Activated CD4-positive, alpha-beta memory T cell treated with anti-CD3 and anti-CD28 coated beads for 36 hours (primary cell): Measurements from ENCODE around the gene MYO16. TPM values are rescaled to one million over a fixed set of nuclear protein-coding genes. Genes with fewer than 3 reads are reported as not detected.

Experiments
- CTCF ChIA-PET: fragments of 350-600 bp; sonication (Branson Sonifier 250); formaldehyde crosslinking; loops from one replicate; lab custom pipeline; 2021; ENCODE audit warnings: antibody characterized with exemption, inconsistent platforms; lab: Charles Lee
- POLR2A ChIA-PET: fragments of 350-600 bp; sonication (Branson Sonifier 250); formaldehyde crosslinking; loops from one replicate; lab custom pipeline; 2021; ENCODE audit warnings: antibody characterized with exemption; lab: Charles Lee
- DNase-seq: peaks from one replicate; pipeline ENCODE4 v3.0.0-alpha.2; 2020
- H3K27ac Mint-ChIP-seq: one replicate; pipeline ENCODE4 v1.8.0; 2021; ENCODE audit warnings: mixed read lengths
- H3K27me3 Mint-ChIP-seq: one replicate; pipeline ENCODE4 v1.8.0; 2021; ENCODE audit warnings: mixed read lengths
- H3K36me3 Mint-ChIP-seq: one replicate; pipeline ENCODE4 v1.8.0; 2021; ENCODE audit warnings: mixed read lengths
- H3K4me1 Mint-ChIP-seq: one replicate; pipeline ENCODE4 v1.8.0; 2021; ENCODE audit warnings: low read depth, mixed read lengths
- H3K4me3 Mint-ChIP-seq: one replicate; pipeline ENCODE4 v1.8.0; 2021; ENCODE audit warnings: mild to moderate bottlenecking, mixed read lengths
- H3K9me3 Mint-ChIP-seq: one replicate; pipeline ENCODE4 v1.8.0; 2021; ENCODE audit warnings: mixed read lengths
- intact Hi-C: fragments of 100-400 bp; cut with micrococcal nuclease; formaldehyde crosslinking; loops from one replicate; pipeline ENCODE4 v1.15.1; 2023
- total RNA-seq, 2 experiments: library from RNA; stranded (reverse); gene quantifications; one replicate each; pipeline ENCODE4 v1.2.3, GENCODE V29; 2021

MYO16 gene
- total RNA-seq, 2 experiments from 2014 or later, result 0.07 to 0.10 TPM

GRCh38 chr13:109160887-109161669 is 531.7 kb downstream of the MYO16 start:
- no peak overlapping the region for H3K4me3 Mint-ChIP-seq
- no peaks in the 10 kb centered on the region for H3K9me3 Mint-ChIP-seq
- intact Hi-C loops, result loop anchor here (5.0 kb wide), 2 partner anchors 626 to 976 kb away; partner anchors contain the start of gene IRS2
- ChIA-PET CTCF (no interaction called here), POLR2A (no interaction called here)
- DNase-seq, result no peak
- no peaks in the 10 kb centered on the region for H3K36me3 Mint-ChIP-seq
- no peak overlapping the region for H3K27ac Mint-ChIP-seq
- H3K27me3 Mint-ChIP-seq, result peaks cover 1% of the 10 kb centered on the region
- H3K4me1 Mint-ChIP-seq, result peaks cover 8% of the 10 kb centered on the region

- CTCF ChIA-PET, result no interaction called here
- no peaks in the 10 kb centered on the region for H3K36me3 Mint-ChIP-seq
- POLR2A ChIA-PET, result no interaction called here
These were observed 533.0 kb downstream of the MYO16 start for GRCh38 chr13:109162248-109163036.

GRCh38 chr13:109163037-109163379 is 533.6 kb downstream of the MYO16 start:
- H3K4me1 Mint-ChIP-seq, result peaks cover 8% of the 10 kb centered on the region
- no peak for DNase-seq
- H3K27me3 Mint-ChIP-seq, result peaks cover 1% of the 10 kb centered on the region
- CTCF ChIA-PET, result no interaction called here
- H3K4me3 Mint-ChIP-seq, result no peak overlapping the region
- no peaks in the 10 kb centered on the region for H3K36me3 Mint-ChIP-seq
- H3K27ac Mint-ChIP-seq, result no peak overlapping the region
- intact Hi-C loops, result loop anchor here (2.0 to 5.0 kb wide), 3 partner anchors 46 to 974 kb away; partner anchors contain the start of gene IRS2
- no peaks in the 10 kb centered on the region for H3K9me3 Mint-ChIP-seq
- POLR2A ChIA-PET, result no interaction called here

More at GRCh38 chr13:109162248-109163036, 533.0 kb downstream of the MYO16 start:
- Mint-ChIP-seq H3K27me3 (peaks cover 1% of the 10 kb centered on the region), H3K4me3 (no peak overlapping the region), H3K27ac (no peak overlapping the region), H3K9me3 (no peaks in the 10 kb centered on the region), H3K4me1 (peaks cover 8% of the 10 kb centered on the region)
- peak; percentile 70 for DNase-seq
- intact Hi-C loops, result loop anchor here (2.0 to 5.0 kb wide), 3 partner anchors 46 to 975 kb away; partner anchors contain the start of gene IRS2

GRCh38 chr13:109165417-109165904 is 536.0 kb downstream of the MYO16 start:
- no peak overlapping the region for H3K27ac Mint-ChIP-seq
- H3K9me3 Mint-ChIP-seq, result no peaks in the 10 kb centered on the region
- peaks cover 8% of the 10 kb centered on the region for H3K4me1 Mint-ChIP-seq
- H3K4me3 Mint-ChIP-seq, result no peak overlapping the region
- intact Hi-C loops, result no loop called here
- CTCF ChIA-PET, result no interaction called here
- no peaks in the 10 kb centered on the region for H3K36me3 Mint-ChIP-seq
- DNase-seq, result no peak
- H3K27me3 Mint-ChIP-seq, result no peaks in the 10 kb centered on the region
- POLR2A ChIA-PET, result no interaction called here

GRCh38 chr13:109166804-109167203 is 537.4 kb downstream of the MYO16 start:
- no peak for DNase-seq

GRCh38 chr13:109172136-109172535 is 542.7 kb downstream of the MYO16 start:
- Mint-ChIP-seq H3K36me3 (no peaks in the 10 kb centered on the region), H3K4me1 (no peaks in the 10 kb centered on the region), H3K4me3 (no peak overlapping the region), H3K27ac (no peak overlapping the region), H3K27me3 (no peaks in the 10 kb centered on the region), H3K9me3 (no peaks in the 10 kb centered on the region)
- ChIA-PET CTCF (no interaction called here), POLR2A (no interaction called here)
- DNase-seq, result no peak
- intact Hi-C loops, result no loop called here

More at GRCh38 chr13:109166804-109167203, 537.4 kb downstream of the MYO16 start:
- Mint-ChIP-seq H3K27ac (no peak overlapping the region), H3K4me3 (no peak overlapping the region), H3K27me3 (no peaks in the 10 kb centered on the region), H3K36me3 (no peaks in the 10 kb centered on the region), H3K4me1 (peaks cover 6% of the 10 kb centered on the region), H3K9me3 (no peaks in the 10 kb centered on the region)
- ChIA-PET POLR2A (no interaction called here), CTCF (no interaction called here)
- intact Hi-C loops, result no loop called here

GRCh38 chr13:109175666-109176065 is 546.3 kb downstream of the MYO16 start:
- no peak overlapping the region for H3K4me3 Mint-ChIP-seq
- H3K36me3 Mint-ChIP-seq, result no peaks in the 10 kb centered on the region
- H3K27ac Mint-ChIP-seq, result no peak overlapping the region
- H3K9me3 Mint-ChIP-seq, result no peaks in the 10 kb centered on the region
- H3K4me1 Mint-ChIP-seq, result no peaks in the 10 kb centered on the region
- ChIA-PET POLR2A (no interaction called here), CTCF (no interaction called here)
- intact Hi-C loops, result no loop called here
- no peak for DNase-seq
- no peaks in the 10 kb centered on the region for H3K27me3 Mint-ChIP-seq

GRCh38 chr13:109180905-109181425 is 551.6 kb downstream of the MYO16 start:
- DNase-seq, result no peak
- H3K4me3 Mint-ChIP-seq, result no peak overlapping the region
- CTCF ChIA-PET, result no interaction called here
- H3K27ac Mint-ChIP-seq, result no peak overlapping the region
- H3K4me1 Mint-ChIP-seq, result no peaks in the 10 kb centered on the region
- intact Hi-C loops, result no loop called here
- POLR2A ChIA-PET, result no interaction called here
- H3K27me3 Mint-ChIP-seq, result peaks cover 1% of the 10 kb centered on the region
- H3K9me3 Mint-ChIP-seq, result no peaks in the 10 kb centered on the region
- peaks cover 3% of the 10 kb centered on the region for H3K36me3 Mint-ChIP-seq

GRCh38 chr13:109182777-109183465 is 553.5 kb downstream of the MYO16 start:
- no peaks in the 10 kb centered on the region for H3K4me1 Mint-ChIP-seq
- no peak overlapping the region for H3K27ac Mint-ChIP-seq
- H3K4me3 Mint-ChIP-seq, result no peak overlapping the region
- H3K36me3 Mint-ChIP-seq, result peaks cover 3% of the 10 kb centered on the region
- no peaks in the 10 kb centered on the region for H3K9me3 Mint-ChIP-seq
- intact Hi-C loops, result no loop called here
- H3K27me3 Mint-ChIP-seq, result peaks cover 1% of the 10 kb centered on the region
- ChIA-PET CTCF (no interaction called here), POLR2A (interaction anchor here (0.5 kb wide), 1 partner anchor 68 kb away, joined by 4 read pairs; no protein-coding TSS in a partner anchor)
- DNase-seq, result no peak

- DNase-seq, result no peak
- no peak overlapping the region for H3K4me3 Mint-ChIP-seq
- ChIA-PET CTCF (no interaction called here), POLR2A (no interaction called here)
- intact Hi-C loops, result no loop called here
- peaks cover 1% of the 10 kb centered on the region for H3K36me3 Mint-ChIP-seq
- no peaks in the 10 kb centered on the region for H3K27me3 Mint-ChIP-seq
- no peaks in the 10 kb centered on the region for H3K9me3 Mint-ChIP-seq
- H3K27ac Mint-ChIP-seq, result no peak overlapping the region
- no peaks in the 10 kb centered on the region for H3K4me1 Mint-ChIP-seq
These were observed 562.0 kb downstream of the MYO16 start for GRCh38 chr13:109191413-109191812.

GRCh38 chr13:109192306-109192705 is 562.9 kb downstream of the MYO16 start:
- ChIA-PET POLR2A (no interaction called here), CTCF (no interaction called here)
- peaks cover 1% of the 10 kb centered on the region for H3K36me3 Mint-ChIP-seq
- no peak for DNase-seq
- H3K27ac Mint-ChIP-seq, result no peak overlapping the region
- no peaks in the 10 kb centered on the region for H3K4me1 Mint-ChIP-seq
- H3K9me3 Mint-ChIP-seq, result no peaks in the 10 kb centered on the region
- no peaks in the 10 kb centered on the region for H3K27me3 Mint-ChIP-seq
- intact Hi-C loops, result no loop called here
- H3K4me3 Mint-ChIP-seq, result no peak overlapping the region

- Mint-ChIP-seq H3K4me3 (no peak overlapping the region), H3K4me1 (no peaks in the 10 kb centered on the region), H3K27ac (no peak overlapping the region), H3K36me3 (no peaks in the 10 kb centered on the region), H3K27me3 (no peaks in the 10 kb centered on the region), H3K9me3 (no peaks in the 10 kb centered on the region)
- ChIA-PET CTCF (interaction anchor here (0.7 kb wide), 1 partner anchor 760 kb away, joined by 3 read pairs; no protein-coding TSS in a partner anchor), POLR2A (no interaction called here)
- no peak for DNase-seq
- intact Hi-C loops, result no loop called here
These were observed 567.5 kb downstream of the MYO16 start for GRCh38 chr13:109196948-109197347.
